Breast epithelium (tissue), 3 donors: ENCODE measurements around the gene RNASEH2C.

ENCODE experiments used
- CTCF ChIP-seq, 3 donors: fragments of 450-650 bp; IDR thresholded peaks; one replicate each; pipeline ENCODE4 v1.5.1; 2016 to 2017; ENCODE audit warnings: antibody characterized with exemption in 3 of 3, mild to moderate bottlenecking in 3 of 3, moderate library complexity in 3 of 3
- POLR2AphosphoS5 ChIP-seq, 3 donors: sonication (generic); formaldehyde crosslinking; IDR thresholded peaks; one replicate each; pipeline ENCODE4 v1.6.1; 2017; ENCODE audit warnings: antibody characterized with exemption in 3 of 3

- no peak for TF ChIP-seq POLR2AphosphoS5 (IDR thresholded peaks at IDR 0.05)
- no peak for TF ChIP-seq CTCF (IDR thresholded peaks at IDR 0.05)
Measured at GRCh38 chr11:65718531-65718930, 2.1 kb downstream of the RNASEH2C start.
